ENCODE measurements around the gene NSUN7. TPM values are rescaled to one million over a fixed set of nuclear protein-coding genes. Genes with fewer than 3 reads are reported as not detected.

NSUN7 gene
- total RNA-seq, 1 experiment from 2014 or later, result 19.6 TPM

GRCh38 chr4:40731792-40732245 is 17.9 kb upstream of the NSUN7 start:
- no peak overlapping the region for H3K4me3 Mint-ChIP-seq (ENCODE audit: unreplicated experiment)

GRCh38 chr4:40733752-40734151 is 16.0 kb upstream of the NSUN7 start:
- no peak overlapping the region for H3K27ac Mint-ChIP-seq (ENCODE audit: unreplicated experiment)
- no peak for DNase-seq
- Histone ChIP-seq H3K36me3 (ENCODE audit: control insufficient read depth, insufficient read depth, low read length) (no peaks in the 10 kb centered on the region), H3K4me3 (ENCODE audit: low read depth, low read length) (no peak overlapping the region), H3K27me3 (replicated peaks; ENCODE audit: control insufficient read depth, insufficient read depth, low read length) (no peaks in the 10 kb centered on the region), H3K9me3 (no peaks in the 10 kb centered on the region; the same call in 1 of the 2 replicates), H3K4me1 (no peaks in the 10 kb centered on the region)
- intact Hi-C loops (cut with micrococcal nuclease; ENCODE audit: unreplicated experiment), result loop anchor here (10.0 kb wide), 2 partner anchors 71 to 111 kb away; no protein-coding TSS in a partner anchor
- no peak for TF ChIP-seq CTCF (IDR thresholded peaks at IDR 0.05; ENCODE audit: insufficient read depth in 1 of 2, low read depth in 1 of 2, low read length in 1 of 2, severe bottlenecking in 1 of 2, unreplicated experiment in 1 of 2)
- peaks cover 8% of the 10 kb centered on the region for H3K4me1 Mint-ChIP-seq (ENCODE audit: low read depth, unreplicated experiment)
- ChIA-PET CTCF (no interaction called here), POLR2A (no interaction called here)
- H3K36me3 Mint-ChIP-seq (ENCODE audit: insufficient read depth, unreplicated experiment), result no peaks in the 10 kb centered on the region
- no peaks in the 10 kb centered on the region for H3K27me3 Mint-ChIP-seq (ENCODE audit: insufficient read depth, unreplicated experiment)
- no peaks in the 10 kb centered on the region for H3K9me3 Mint-ChIP-seq (ENCODE audit: unreplicated experiment)
- no TSS peak for BruUV-seq (replicated peaks)
- H3K4me3 Mint-ChIP-seq (ENCODE audit: unreplicated experiment), result no peak overlapping the region

More at GRCh38 chr4:40731792-40732245, 17.9 kb upstream of the NSUN7 start:
- H3K9me3 Mint-ChIP-seq (ENCODE audit: unreplicated experiment), result no peaks in the 10 kb centered on the region
- H3K27me3 Mint-ChIP-seq (ENCODE audit: insufficient read depth, unreplicated experiment), result no peaks in the 10 kb centered on the region
- no peak for TF ChIP-seq CTCF (IDR thresholded peaks at IDR 0.05; ENCODE audit: insufficient read depth in 1 of 2, low read depth in 1 of 2, low read length in 1 of 2, severe bottlenecking in 1 of 2, unreplicated experiment in 1 of 2)
- ChIA-PET POLR2A (no interaction called here), CTCF (no interaction called here)
- H3K27ac Mint-ChIP-seq (ENCODE audit: unreplicated experiment), result no peak overlapping the region
- Histone ChIP-seq H3K36me3 (ENCODE audit: control insufficient read depth, insufficient read depth, low read length) (no peaks in the 10 kb centered on the region), H3K4me1 (no peaks in the 10 kb centered on the region), H3K9me3 (no peaks in the 10 kb centered on the region; the same call in 1 of the 2 replicates), H3K27me3 (replicated peaks; ENCODE audit: control insufficient read depth, insufficient read depth, low read length) (no peaks in the 10 kb centered on the region), H3K4me3 (ENCODE audit: low read depth, low read length) (no peak overlapping the region)
- intact Hi-C loops (cut with micrococcal nuclease; ENCODE audit: unreplicated experiment), result loop anchor here (10.0 kb wide), 2 partner anchors 73 to 113 kb away; no protein-coding TSS in a partner anchor
- no peak for DNase-seq
- BruUV-seq (replicated peaks), result no TSS peak
- no peaks in the 10 kb centered on the region for H3K36me3 Mint-ChIP-seq (ENCODE audit: insufficient read depth, unreplicated experiment)
- peaks cover 8% of the 10 kb centered on the region for H3K4me1 Mint-ChIP-seq (ENCODE audit: low read depth, unreplicated experiment)

GRCh38 chr4:40734497-40734896 is 15.3 kb upstream of the NSUN7 start:
- H3K4me3 ChIP-seq (ENCODE audit: low read depth, low read length), result no peak overlapping the region
- no peak for DNase-seq
- Mint-ChIP-seq H3K9me3 (ENCODE audit: unreplicated experiment) (no peaks in the 10 kb centered on the region), H3K27ac (ENCODE audit: unreplicated experiment) (no peak overlapping the region), H3K27me3 (ENCODE audit: insufficient read depth, unreplicated experiment) (no peaks in the 10 kb centered on the region), H3K36me3 (ENCODE audit: insufficient read depth, unreplicated experiment) (no peaks in the 10 kb centered on the region), H3K4me3 (ENCODE audit: unreplicated experiment) (no peak overlapping the region), H3K4me1 (ENCODE audit: low read depth, unreplicated experiment) (peaks cover 8% of the 10 kb centered on the region)
- TF ChIP-seq CTCF (IDR thresholded peaks at IDR 0.05; ENCODE audit: insufficient read depth in 1 of 2, low read depth in 1 of 2, low read length in 1 of 2, severe bottlenecking in 1 of 2, unreplicated experiment in 1 of 2), result no peak
- no peaks in the 10 kb centered on the region; the same call in 1 of the 2 replicates for H3K9me3 ChIP-seq
- intact Hi-C loops (cut with micrococcal nuclease; ENCODE audit: unreplicated experiment), result loop anchor here (10.0 kb wide), 2 partner anchors 70 to 110 kb away; no protein-coding TSS in a partner anchor
- ChIA-PET CTCF (no interaction called here), POLR2A (no interaction called here)
- no TSS peak for BruUV-seq (replicated peaks)
- no peaks in the 10 kb centered on the region for H3K27me3 ChIP-seq (replicated peaks; ENCODE audit: control insufficient read depth, insufficient read depth, low read length)
- H3K4me1 ChIP-seq, result no peaks in the 10 kb centered on the region
- H3K36me3 ChIP-seq (ENCODE audit: control insufficient read depth, insufficient read depth, low read length), result no peaks in the 10 kb centered on the region

All from Caco-2 (cell line).